Body of pancreas (tissue), 4 donors: ENCODE data around the gene SIX5. TPM values are rescaled to one million over a fixed set of nuclear protein-coding genes. Genes with fewer than 3 reads are reported as not detected.

ENCODE experiments used
- ATAC-seq: fragments of 150-250 bp; one replicate; pipeline ENCODE4 v1.9.1; 2016
- DNase-seq, 4 donors: peaks; one replicate each; pipeline ENCODE4 v3.0.0-alpha.2; 2019
- H3K27ac ChIP-seq, 4 donors: fragments of 200-600 bp; sonication (generic); 1 replicate in 3 of 4; 2 replicates in 1 of 4; pipeline versions ENCODE4 v1.5.1 to v1.6.1; 2016 to 2019; ENCODE audit warnings: mild to moderate bottlenecking in 1 of 4, mixed read lengths in 1 of 4, moderate library complexity in 1 of 4
- H3K27me3 ChIP-seq, 2 donors: fragments of 200-600 bp; sonication (generic); one replicate each; pipeline ENCODE4 v1.6.0; 2016; ENCODE audit warnings: mild to moderate bottlenecking in 1 of 2
- H3K36me3 ChIP-seq, 2 donors: fragments of 200-600 bp; sonication (generic); replicated peaks in 1 of 2; 2 replicates each; pipeline ENCODE4 v1.5.1; 2016; ENCODE audit warnings: low read depth in 2 of 2; ENCODE audit not compliant: insufficient read depth in 1 of 2
- H3K4me1 ChIP-seq: fragments of 200-600 bp; sonication (generic); one replicate; pipeline ENCODE4 v1.6.0; 2016
- H3K4me3 ChIP-seq, 2 donors: fragments of 200-600 bp; sonication (generic); 1 replicate in 1 of 2; 2 replicates in 1 of 2; pipeline ENCODE4 v1.5.1; 2016 to 2019
- H3K9me3 ChIP-seq, 3 donors: fragments of 200-600 bp; sonication (generic); 1 replicate in 2 of 3; 2 replicates in 1 of 3; pipeline ENCODE4 v1.5.1; 2016
- POLR2A ChIP-seq, 3 donors: fragments of 450-650 bp; IDR thresholded peaks; one replicate each; pipeline ENCODE4 v1.6.1; 2016; ENCODE audit warnings: antibody characterized with exemption in 3 of 3, mild to moderate bottlenecking in 2 of 3
- WGBS, 2 donors: methylation state at CpG; one replicate each; pipeline ENCODE4 v1.1.5; 2017; 5-methylcytosine and 5-hydroxymethylcytosine counted together
- intact Hi-C: fragments of 100-400 bp; cut with DNase I; formaldehyde crosslinking; loops from one replicate; pipeline ENCODE4 v1.15.1; 2023
- total RNA-seq, 2 donors: library from RNA; depleted of rRNA; stranded (reverse); fragments of >200 nt; gene quantifications; one replicate each; pipeline ENCODE4 v1.1.0, GENCODE V29; 2016
- TF ChIP-seq, protein P1 (sequence below), 7 experiments: fragments of 450-650 bp in 4 of 7; fragments of 200-600 bp in 3 of 7; sonication (generic) in 3 of 7; IDR thresholded peaks; one replicate each; pipeline ENCODE4 v1.5.1; 2016 to 2019; ENCODE audit warnings: antibody characterized with exemption in 7 of 7

The SIX5 gene
- total RNA-seq, 2 donors from 2014 or later: 21.0 to 60.3 TPM

DNA sequence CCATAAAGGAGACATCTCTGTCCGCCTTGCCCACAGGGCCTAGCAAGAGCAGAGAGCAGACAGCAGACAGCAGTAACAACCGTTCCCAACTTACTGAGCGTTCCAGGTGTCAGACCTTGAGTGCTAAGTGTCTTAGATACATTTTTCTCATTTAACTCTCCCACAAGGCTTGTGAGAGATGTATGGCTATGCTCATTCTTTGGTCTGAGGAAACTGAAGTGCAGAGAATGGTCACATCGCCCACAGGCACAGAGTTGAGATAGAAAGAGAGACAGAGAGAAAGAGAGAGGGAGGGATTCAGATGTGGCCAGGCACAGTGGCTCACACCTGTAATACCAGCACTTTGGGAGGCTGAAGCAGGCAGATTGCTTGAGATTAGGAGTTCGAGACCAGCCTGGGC is 21.5 kb downstream of the SIX5 start:
- intact Hi-C loops: no loop called here
- Histone ChIP-seq H3K27ac (no peak overlapping the region), H3K4me1 (no peaks in the 10 kb centered on the region), H3K36me3 (no peaks in the 10 kb centered on the region), H3K27me3 (no peaks in the 10 kb centered on the region), H3K4me3 (no peak overlapping the region), H3K9me3 (no peaks in the 10 kb centered on the region)
- ATAC-seq (no peak), DNase-seq (no peak)
- no peak for TF ChIP-seq POLR2A (IDR thresholded peaks at IDR 0.05)
- 73 to 74% methylated on average over 5 of the region's 5 CpGs for WGBS, 2 donors

DNA sequence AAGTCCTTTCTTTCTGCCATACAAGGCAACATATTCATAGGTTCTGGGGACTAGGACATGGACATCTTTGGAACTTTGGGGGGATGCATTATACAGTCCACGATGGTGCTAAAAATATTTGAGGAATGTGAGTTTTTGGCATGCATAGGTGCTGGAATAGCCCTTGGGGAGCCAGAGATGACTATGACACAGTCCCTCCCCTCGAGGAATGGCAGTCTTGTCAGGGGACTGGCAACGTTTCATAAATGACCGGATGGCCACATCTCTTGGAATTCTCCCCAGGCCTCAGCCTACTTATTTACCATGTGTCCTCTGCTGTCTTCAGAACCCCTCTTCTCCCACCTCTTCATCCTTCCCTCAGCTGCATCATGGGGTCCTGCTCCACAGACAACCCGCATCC is 22.2 kb downstream of the SIX5 start:
- Histone ChIP-seq H3K36me3 (no peaks in the 10 kb centered on the region), H3K4me1 (no peaks in the 10 kb centered on the region), H3K27me3 (no peaks in the 10 kb centered on the region), H3K4me3 (no peak overlapping the region), H3K9me3 (no peaks in the 10 kb centered on the region), H3K27ac (no peak overlapping the region)
- no peak for ATAC-seq
- intact Hi-C loops: no loop called here
- TF ChIP-seq, protein P1, sequence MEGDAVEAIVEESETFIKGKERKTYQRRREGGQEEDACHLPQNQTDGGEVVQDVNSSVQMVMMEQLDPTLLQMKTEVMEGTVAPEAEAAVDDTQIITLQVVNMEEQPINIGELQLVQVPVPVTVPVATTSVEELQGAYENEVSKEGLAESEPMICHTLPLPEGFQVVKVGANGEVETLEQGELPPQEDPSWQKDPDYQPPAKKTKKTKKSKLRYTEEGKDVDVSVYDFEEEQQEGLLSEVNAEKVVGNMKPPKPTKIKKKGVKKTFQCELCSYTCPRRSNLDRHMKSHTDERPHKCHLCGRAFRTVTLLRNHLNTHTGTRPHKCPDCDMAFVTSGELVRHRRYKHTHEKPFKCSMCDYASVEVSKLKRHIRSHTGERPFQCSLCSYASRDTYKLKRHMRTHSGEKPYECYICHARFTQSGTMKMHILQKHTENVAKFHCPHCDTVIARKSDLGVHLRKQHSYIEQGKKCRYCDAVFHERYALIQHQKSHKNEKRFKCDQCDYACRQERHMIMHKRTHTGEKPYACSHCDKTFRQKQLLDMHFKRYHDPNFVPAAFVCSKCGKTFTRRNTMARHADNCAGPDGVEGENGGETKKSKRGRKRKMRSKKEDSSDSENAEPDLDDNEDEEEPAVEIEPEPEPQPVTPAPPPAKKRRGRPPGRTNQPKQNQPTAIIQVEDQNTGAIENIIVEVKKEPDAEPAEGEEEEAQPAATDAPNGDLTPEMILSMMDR (IDR thresholded peaks at IDR 0.05): no peak
- no peak for TF ChIP-seq POLR2A (IDR thresholded peaks at IDR 0.05)
- DNase-seq: no peak
- WGBS, 2 donors: 67 to 73% methylated on average over 5 of the region's 5 CpGs

DNA sequence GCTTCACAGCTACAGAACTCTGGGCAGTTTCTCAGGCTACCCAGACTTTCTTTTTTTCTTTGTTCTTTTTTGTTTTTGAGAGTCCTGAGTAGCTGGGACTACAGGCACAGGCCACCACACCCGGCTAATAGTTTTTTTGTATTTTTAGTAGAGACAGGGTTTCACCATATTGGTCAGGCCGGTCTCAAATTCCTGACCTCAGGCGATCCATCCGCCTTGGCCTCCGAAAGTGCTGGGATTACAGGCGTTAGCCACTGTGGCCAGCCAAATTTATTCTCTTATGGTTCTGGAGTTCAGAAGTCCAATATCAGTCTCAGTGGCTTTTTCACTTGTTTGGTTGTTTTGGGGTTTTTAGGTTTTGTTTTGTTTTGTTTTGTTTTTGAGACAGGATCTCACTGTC is 23.4 kb downstream of the SIX5 start:
- DNase-seq (no peak), ATAC-seq (no peak)
- Histone ChIP-seq H3K27me3 (no peaks in the 10 kb centered on the region), H3K36me3 (no peaks in the 10 kb centered on the region), H3K4me1 (no peaks in the 10 kb centered on the region), H3K27ac (no peak overlapping the region), H3K9me3 (no peaks in the 10 kb centered on the region), H3K4me3 (no peak overlapping the region)
- intact Hi-C loops: no loop called here
- TF ChIP-seq POLR2A (IDR thresholded peaks at IDR 0.05): no peak
- TF ChIP-seq, protein P1 (IDR thresholded peaks at IDR 0.05): no peak
- WGBS, 2 donors: 83 to 94% methylated on average over 6 of the region's 6 CpGs

DNA sequence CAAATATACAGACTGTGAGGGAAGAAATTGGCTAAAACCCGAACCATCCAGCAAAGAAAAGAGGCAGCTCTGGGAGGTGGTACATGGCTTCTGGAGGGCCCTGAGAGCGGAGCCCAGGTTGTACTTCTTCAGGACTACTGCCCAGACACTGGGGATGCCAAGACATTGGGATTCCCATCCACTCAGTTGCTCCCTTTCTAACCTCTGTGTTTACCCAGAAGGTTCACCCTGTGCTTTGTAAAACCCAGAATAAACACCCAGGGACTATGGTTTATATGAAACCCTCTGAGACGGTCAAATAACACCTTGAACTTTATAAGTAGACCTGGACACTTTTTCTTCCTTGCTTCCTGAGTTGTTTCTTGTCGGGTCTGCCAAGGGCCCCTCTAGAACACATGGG is 26.1 kb downstream of the SIX5 start:
- Histone ChIP-seq H3K4me1 (no peaks in the 10 kb centered on the region), H3K27ac (no peak overlapping the region), H3K27me3 (no peaks in the 10 kb centered on the region), H3K4me3 (no peak overlapping the region), H3K36me3 (no peaks in the 10 kb centered on the region), H3K9me3 (no peaks in the 10 kb centered on the region)
- TF ChIP-seq, protein P1 (IDR thresholded peaks at IDR 0.05): no peak
- no peak for TF ChIP-seq POLR2A (IDR thresholded peaks at IDR 0.05)
- intact Hi-C loops: no loop called here
- DNase-seq (no peak), ATAC-seq (no peak)
- WGBS, 2 donors: 70 to 71% methylated on average over 4 of the region's 4 CpGs

DNA sequence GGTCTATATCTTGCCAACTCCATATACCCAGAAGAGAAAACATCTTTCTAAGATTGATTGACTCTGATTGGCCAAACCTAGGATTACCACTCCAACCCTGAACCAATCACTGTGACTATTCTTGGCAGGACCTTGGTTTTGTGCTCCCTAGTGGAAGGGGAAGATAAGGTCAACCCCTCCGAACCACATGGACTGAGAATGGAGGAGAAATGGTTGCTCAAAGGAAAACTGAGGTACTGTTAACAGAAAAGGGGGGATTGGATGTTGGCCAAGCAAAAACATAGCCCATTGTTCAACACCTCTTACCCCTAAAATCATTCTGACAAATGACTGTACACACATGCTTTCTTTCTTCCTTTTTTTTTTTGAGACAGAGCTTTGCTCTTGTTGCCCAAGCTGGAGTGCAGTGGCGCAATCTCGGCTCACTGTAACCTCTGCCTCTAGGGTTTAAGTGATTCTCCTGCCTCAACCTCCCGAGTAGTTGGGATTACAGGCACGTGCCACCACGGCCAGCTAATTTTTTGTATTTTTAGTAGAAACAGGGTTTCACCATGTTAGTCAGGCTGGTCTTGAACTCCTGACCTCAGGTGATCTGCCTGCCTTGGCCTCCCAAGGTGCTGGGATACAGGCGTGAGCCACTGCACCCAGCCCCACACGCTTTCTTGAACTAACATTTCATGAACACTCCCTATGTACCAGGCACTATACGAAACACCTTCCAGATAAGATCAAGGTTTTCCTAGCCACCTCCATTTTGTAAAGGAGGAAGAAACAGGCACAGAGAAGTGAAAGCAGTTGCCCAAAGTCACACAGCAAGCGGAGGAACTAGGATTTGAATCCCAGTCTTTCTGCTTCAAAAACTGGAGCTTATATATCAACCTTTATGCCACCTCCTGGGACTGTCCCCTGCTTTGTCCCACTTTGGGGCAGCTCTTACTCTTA is 29.3 kb downstream of the SIX5 start:
- no peaks in the 10 kb centered on the region for H3K36me3 ChIP-seq
- no peak for TF ChIP-seq POLR2A (IDR thresholded peaks at IDR 0.05)
- TF ChIP-seq, protein P1 (IDR thresholded peaks at IDR 0.05): no peak
- H3K27ac ChIP-seq: no peak overlapping the region
- 78% methylated on average over 10 of the region's 10 CpGs for whole genome bisulfite sequencing, 2 donors
- H3K4me3 ChIP-seq: no peak overlapping the region
- no peaks in the 10 kb centered on the region for H3K9me3 ChIP-seq
- ATAC-seq: no peak
- intact Hi-C loops: no loop called here
- no peak for DNase-seq
- no peaks in the 10 kb centered on the region for H3K27me3 ChIP-seq
- H3K4me1 ChIP-seq: no peaks in the 10 kb centered on the region
